Metanephros (tissue), 2 donors: ENCODE measurements around the gene FAM25G. TPM values are rescaled to one million over a fixed set of nuclear protein-coding genes. Genes with fewer than 3 reads are reported as not detected.

Source experiments
- small RNA-seq: library from RNA; depleted of rRNA; stranded (forward); fragments of <200 nt; gene quantifications from one replicate; pipeline ENCODE3, GENCODE V24; 2014; ENCODE audit warnings: low replicate concordance
- total RNA-seq: library from RNA; depleted of rRNA; stranded (reverse); fragments of >200 nt; gene quantifications from one replicate; pipeline ENCODE4 v1.2.3, GENCODE V29; 2014

Gene FAM25G
- total RNA-seq, result not detected

DNA sequence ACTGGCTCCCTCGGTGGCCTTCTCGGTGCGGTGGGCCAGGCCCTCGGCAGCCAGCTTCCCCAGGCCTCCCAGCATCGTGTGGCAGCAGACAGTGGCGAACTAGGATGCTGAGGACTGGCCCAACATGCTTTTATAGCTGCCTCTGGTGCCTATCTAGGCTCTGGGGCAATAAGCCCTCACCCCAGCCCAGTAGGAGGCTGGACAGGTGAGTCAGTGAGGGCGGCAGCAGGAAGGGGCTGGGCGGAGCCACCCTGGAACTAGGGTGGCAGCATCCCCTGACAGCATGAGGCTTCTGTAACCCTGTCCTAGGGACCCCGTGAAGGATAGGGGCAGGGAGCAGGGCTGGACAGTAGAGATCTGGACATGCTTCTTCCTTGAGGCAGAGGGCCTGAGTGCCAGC lies at the start of gene FAM25G:
FAM25G (minus strand) TSS at position 101 of the 400 bp plus-strand sequence; CDS start at position 75, 26 bp downstream.

DNA sequence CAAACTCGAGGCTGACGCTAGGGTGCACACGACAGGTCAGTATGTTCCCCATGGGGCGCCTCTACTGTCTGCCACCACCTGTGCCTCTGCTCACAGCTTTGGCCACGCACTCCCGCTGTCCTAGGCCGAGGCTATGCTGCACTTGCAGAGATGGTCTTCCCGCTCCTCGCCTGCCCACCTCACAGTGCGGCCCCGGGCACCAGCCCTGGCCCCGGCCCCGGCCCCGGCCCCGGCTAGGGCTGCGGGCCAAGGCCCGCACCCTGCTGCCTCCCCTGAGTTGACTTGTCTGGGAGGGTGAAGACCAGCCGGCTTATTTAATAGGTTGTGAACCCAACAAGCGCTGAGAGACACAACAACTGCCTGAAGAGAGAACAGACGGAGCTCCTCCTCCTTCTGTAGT lies 32.0 kb upstream of the FAM25G start, which contains the start of gene AGAP9:
AGAP9 (minus strand) TSS at position 164 of the 400 bp plus-strand sequence; CDS start at position 52, 112 bp downstream.

DNA sequence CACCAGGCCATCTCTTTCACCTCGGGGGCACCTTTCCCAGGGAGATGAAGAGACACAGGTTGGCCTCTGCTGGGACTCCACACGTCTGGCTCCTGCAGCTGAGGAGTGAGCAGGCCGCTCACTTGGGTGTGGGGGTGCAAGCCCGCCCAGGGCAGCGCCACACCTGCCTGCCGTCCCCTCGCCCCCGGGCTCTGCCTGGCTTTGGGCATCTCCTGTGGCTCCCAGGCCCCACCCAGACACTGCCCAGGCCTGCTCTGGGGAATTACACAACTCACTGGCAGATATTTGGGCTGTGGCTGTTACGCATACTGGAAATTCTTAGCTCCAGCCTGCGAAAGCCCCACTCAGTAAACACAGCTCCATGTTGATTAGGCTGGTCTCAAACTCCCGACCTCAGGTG lies 7.6 kb downstream of the FAM25G start, which contains the start of gene ANXA8:
ANXA8 (minus strand) TSS at position 193 of the 400 bp plus-strand sequence; CDS start at position 11, 182 bp downstream.

Small RNAs within 50 kb of the gene (small RNA-seq; reads per million reads assigned to genes)
- not detected for gene AL591684.3
- not detected for gene RNA5SP312

Other genes starting within 250 kb of the FAM25G start
- 1.6 TPM for gene GDF10, start 191.5 kb downstream of the FAM25G start, total RNA-seq
- gene GDF2, start 169.2 kb downstream of the FAM25G start, total RNA-seq, result not detected
- not detected for gene RBP3, start 143.3 kb downstream of the FAM25G start, total RNA-seq
- gene ZNF488, start 107.4 kb downstream of the FAM25G start, total RNA-seq, result 2.4 TPM
- gene ANXA8, start 7.6 kb downstream of the FAM25G start, total RNA-seq, result 0.18 TPM
- gene AGAP9, start 31.9 kb upstream of the FAM25G start, total RNA-seq, result 7.9 TPM